ENCODE results near the gene CFAP54.
"Not testable (repeated sequence)": the region's sequence is repeated elsewhere in the genome, so short reads cannot be mapped to it uniquely, and the experiment has no call there.

GRCh38 chr12:96675519-96675918 lies 186.1 kb downstream of the CFAP54 start:
- not testable (repeated sequence) for TF ChIP-seq CTCF (conservative IDR thresholded peaks at IDR 0.05 in 1 of 2, IDR thresholded peaks at IDR 0.05 in 1 of 2; ENCODE audit: low read depth in 1 of 2, low read length in 2 of 2); EZH2 (IDR thresholded peaks at IDR 0.05; ENCODE audit: low read length, missing control alignments)

Data from fibroblast of lung (primary cell).